Upper lobe of right lung (tissue), 1 donor: Measurements from ENCODE around the gene HOXB2. TPM values are rescaled to one million over a fixed set of nuclear protein-coding genes. Genes with fewer than 3 reads are reported as not detected.
"Not testable (repeated sequence)": the region's sequence is repeated elsewhere in the genome, so short reads cannot be mapped to it uniquely, and the experiment has no call there.

Experiments
- ATAC-seq: fragments of 200-7000 bp; cut with Tn5 transposase; one replicate; pipeline ENCODE4 v1.9.1; 2020; ENCODE audit warnings: mild to moderate bottlenecking, moderate library complexity
- DNase-seq: peaks from one replicate; pipeline ENCODE4 v3.0.0-alpha.2; 2020
- H3K27ac ChIP-seq: fragments of 200-600 bp; one replicate; pipeline ENCODE4 v1.8.0; 2022
- H3K27me3 ChIP-seq: fragments of 200-600 bp; one replicate; pipeline ENCODE4 v1.8.0; 2022; ENCODE audit warnings: mild to moderate bottlenecking
- H3K36me3 ChIP-seq: fragments of 200-600 bp; one replicate; pipeline ENCODE4 v1.8.0; 2022
- H3K4me1 ChIP-seq: fragments of 200-600 bp; one replicate; pipeline ENCODE4 v1.8.0; 2022
- H3K4me3 ChIP-seq: fragments of 200-600 bp; one replicate; pipeline ENCODE4 v1.8.0; 2022; ENCODE audit warnings: mild to moderate bottlenecking
- H3K9me3 ChIP-seq: fragments of 200-600 bp; one replicate; pipeline ENCODE4 v1.8.0; 2022
- CTCF ChIP-seq: fragments of 200-600 bp; IDR thresholded peaks from one replicate; pipeline ENCODE4 v1.8.0; 2022; ENCODE audit warnings: antibody characterized with exemption
- intact Hi-C: fragments of 100-400 bp; cut with DNase I; formaldehyde crosslinking; loops from one replicate; pipeline ENCODE4 v1.11.0; 2022
- total RNA-seq: library from RNA; stranded (reverse); fragmentation: NEBNext Ultra II Directional; extraction: Animal tissue kit (Norgen Biotek cat#: 25700); gene quantifications from one replicate; pipeline ENCODE4 v1.2.1, GENCODE V29; 2021
- donor health status: DM: no; HTN: yes; CAD: no; lungs with severe emphysema.

The HOXB2 gene
- total RNA-seq, 1 donor from 2014 or later = 11.0 TPM

- Histone ChIP-seq H3K4me3 (peak overlapping the region; percentile 62), H3K9me3 (no peaks in the 10 kb centered on the region), H3K36me3 (no peaks in the 10 kb centered on the region), H3K27ac (peak overlapping the region; percentile 89), H3K4me1 (peaks cover 8% of the 10 kb centered on the region), H3K27me3 (peaks cover 59% of the 10 kb centered on the region)
- TF ChIP-seq CTCF = no peak
- ATAC-seq = no peak
- no peak for DNase-seq
- intact Hi-C loops = no loop called here
These were observed 3.8 kb downstream of the HOXB2 start for GRCh38 chr17:48541036-48541576.

GRCh38 chr17:48540213-48540612 is 4.7 kb downstream of the HOXB2 start:
- no peaks in the 10 kb centered on the region for H3K9me3 ChIP-seq
- H3K36me3 ChIP-seq = no peaks in the 10 kb centered on the region
- intact Hi-C loops = no loop called here
- ATAC-seq = no peak
- H3K27me3 ChIP-seq = peaks cover 52% of the 10 kb centered on the region
- H3K4me1 ChIP-seq = peaks cover 3% of the 10 kb centered on the region
- DNase-seq = no peak
- no peak overlapping the region for H3K27ac ChIP-seq
- TF ChIP-seq CTCF = no peak
- no peak overlapping the region for H3K4me3 ChIP-seq

GRCh38 chr17:48539177-48539576 is 5.7 kb downstream of the HOXB2 start:
- intact Hi-C loops = no loop called here

GRCh38 chr17:48537316-48537715 is 7.6 kb downstream of the HOXB2 start:
- intact Hi-C loops = no loop called here
- no peak for TF ChIP-seq CTCF
- Histone ChIP-seq H3K36me3 (no peaks in the 10 kb centered on the region), H3K27ac (no peak overlapping the region), H3K9me3 (no peaks in the 10 kb centered on the region), H3K4me1 (no peaks in the 10 kb centered on the region), H3K27me3 (peaks cover 27% of the 10 kb centered on the region), H3K4me3 (no peak overlapping the region)
- ATAC-seq = no peak
- DNase-seq = no peak

More at GRCh38 chr17:48539177-48539576, 5.7 kb downstream of the HOXB2 start:
- Histone ChIP-seq H3K4me1 (no peaks in the 10 kb centered on the region), H3K9me3 (no peaks in the 10 kb centered on the region), H3K27me3 (peaks cover 43% of the 10 kb centered on the region), H3K36me3 (no peaks in the 10 kb centered on the region), H3K4me3 (no peak overlapping the region), H3K27ac (no peak overlapping the region)
- no peak for ATAC-seq
- no peak for DNase-seq
- no peak for TF ChIP-seq CTCF

- H3K4me1 ChIP-seq, ATAC-seq, DNase-seq, H3K27ac ChIP-seq, H3K4me3 ChIP-seq, H3K9me3 ChIP-seq, intact Hi-C loops, H3K36me3 ChIP-seq: not testable (repeated sequence)
- H3K27me3 ChIP-seq = peaks cover 15% of the 10 kb centered on the region
These were observed 8.9 kb downstream of the HOXB2 start for GRCh38 chr17:48535793-48536559.

- ATAC-seq (no peak), DNase-seq (no peak)
- H3K27me3 ChIP-seq = peaks cover 23% of the 10 kb centered on the region
- no peaks in the 10 kb centered on the region for H3K9me3 ChIP-seq
- no peak overlapping the region for H3K4me3 ChIP-seq
- no peaks in the 10 kb centered on the region for H3K4me1 ChIP-seq
- no peak for TF ChIP-seq CTCF
- H3K27ac ChIP-seq = no peak overlapping the region
- intact Hi-C loops = no loop called here
- no peaks in the 10 kb centered on the region for H3K36me3 ChIP-seq
These were observed 12.6 kb downstream of the HOXB2 start for GRCh38 chr17:48532261-48532660.
